ENCODE measurements around the gene NUCB1.
A peak's percentile ranks its signal among the peaks of the same experiment; 100 is the strongest.
"Not testable (repeated sequence)": the region's sequence is repeated elsewhere in the genome, so short reads cannot be mapped to it uniquely, and the experiment has no call there.

Gene NUCB1

GRCh38 chr19:48906324-48906723 is 6.2 kb downstream of the NUCB1 start:
- DNase-seq = no peak

GRCh38 chr19:48907671-48908070 is 7.6 kb downstream of the NUCB1 start:
- DNase-seq = no peak

GRCh38 chr19:48909424-48910077 is 9.4 kb downstream of the NUCB1 start:
- not testable (repeated sequence) for DNase-seq

GRCh38 chr19:48910803-48911202 is 10.7 kb downstream of the NUCB1 start:
- no peak for DNase-seq

- no peak for DNase-seq
These were observed 13.2 kb downstream of the NUCB1 start for GRCh38 chr19:48913114-48913889.

GRCh38 chr19:48914181-48914580 is 14.1 kb downstream of the NUCB1 start:
- no peak for DNase-seq

DNA sequence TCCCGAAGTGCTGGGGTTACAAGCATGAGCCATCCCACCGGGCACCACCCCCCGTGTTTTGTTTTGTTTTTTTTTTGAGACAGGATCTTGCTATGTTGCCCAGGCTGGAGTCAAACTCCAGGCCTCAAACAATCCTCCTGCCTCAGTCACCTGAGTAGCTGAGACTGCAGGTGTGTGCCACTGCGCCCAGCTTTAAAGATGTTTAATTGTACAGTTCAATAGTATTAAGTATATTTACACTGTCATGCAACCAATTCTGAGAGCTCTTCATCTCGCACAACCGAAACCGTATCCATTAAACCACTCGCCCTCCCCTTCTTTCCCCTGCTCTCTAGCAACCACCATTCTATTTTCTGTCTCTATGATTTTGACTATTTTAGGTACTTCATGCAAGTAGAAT is 15.6 kb downstream of the NUCB1 start:
- DNase-seq = no peak

DNA sequence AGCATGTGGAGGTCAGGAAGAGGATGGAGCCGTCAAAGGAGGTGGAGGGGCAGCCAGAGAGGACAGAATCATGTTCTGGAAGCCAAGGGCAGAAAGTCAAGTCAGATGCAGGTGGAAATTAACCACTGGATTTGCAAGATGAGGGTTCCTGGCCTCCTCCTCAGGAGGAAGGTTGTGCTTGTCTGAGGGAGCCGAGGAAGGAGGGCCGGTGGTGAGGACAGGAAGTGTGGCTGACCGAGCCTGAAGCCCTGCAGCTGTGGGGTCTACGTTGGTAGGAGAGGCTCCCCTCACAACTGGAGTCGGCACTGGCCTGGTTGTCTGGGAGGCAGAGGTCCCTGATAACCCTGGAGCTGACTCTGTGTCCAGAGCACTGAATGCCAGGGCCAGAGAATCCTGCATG is 18.0 kb downstream of the NUCB1 start:
- DNase-seq = no peak

GRCh38 chr19:48918801-48919247 is 18.7 kb downstream of the NUCB1 start:
- DNase-seq = no peak

DNA sequence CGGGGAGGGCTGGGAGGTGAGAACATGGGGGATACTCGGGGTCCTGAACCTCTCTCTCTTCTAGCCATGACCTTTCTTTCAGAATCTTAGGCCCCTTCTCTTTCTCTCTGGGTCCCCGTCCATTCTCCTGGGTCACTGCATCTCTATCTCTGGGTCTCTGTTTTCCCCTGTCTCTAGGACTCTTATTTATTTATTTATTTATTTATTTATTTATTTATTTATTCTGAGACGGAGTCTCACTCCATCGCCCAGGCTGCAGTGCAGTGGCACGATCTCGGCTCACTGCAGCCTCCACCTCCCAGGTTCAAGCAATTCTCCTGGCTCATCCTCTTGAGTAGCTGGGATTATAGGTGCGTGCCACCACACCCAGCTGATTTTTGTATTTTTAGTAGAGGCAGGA is 19.2 kb downstream of the NUCB1 start:
- not testable (repeated sequence) for DNase-seq

DNA sequence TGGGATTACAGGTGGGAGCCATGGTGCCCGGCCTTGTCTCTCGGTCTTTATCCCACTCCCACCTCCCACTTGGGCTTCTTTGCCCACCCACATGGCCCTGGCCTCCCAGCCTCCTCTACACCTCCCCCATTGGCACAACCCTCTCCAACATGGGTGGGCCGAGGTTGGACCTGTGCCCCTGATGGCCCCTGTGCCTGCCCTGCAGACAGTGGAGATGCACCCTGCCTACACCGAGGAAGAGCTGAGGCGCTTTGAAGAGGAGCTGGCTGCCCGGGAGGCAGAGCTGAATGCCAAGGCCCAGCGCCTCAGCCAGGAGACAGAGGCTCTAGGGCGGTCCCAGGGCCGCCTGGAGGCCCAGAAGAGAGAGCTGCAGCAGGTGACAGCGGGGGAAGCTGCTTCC is 20.8 kb downstream of the NUCB1 start:
- DNase-seq = no peak

DNA sequence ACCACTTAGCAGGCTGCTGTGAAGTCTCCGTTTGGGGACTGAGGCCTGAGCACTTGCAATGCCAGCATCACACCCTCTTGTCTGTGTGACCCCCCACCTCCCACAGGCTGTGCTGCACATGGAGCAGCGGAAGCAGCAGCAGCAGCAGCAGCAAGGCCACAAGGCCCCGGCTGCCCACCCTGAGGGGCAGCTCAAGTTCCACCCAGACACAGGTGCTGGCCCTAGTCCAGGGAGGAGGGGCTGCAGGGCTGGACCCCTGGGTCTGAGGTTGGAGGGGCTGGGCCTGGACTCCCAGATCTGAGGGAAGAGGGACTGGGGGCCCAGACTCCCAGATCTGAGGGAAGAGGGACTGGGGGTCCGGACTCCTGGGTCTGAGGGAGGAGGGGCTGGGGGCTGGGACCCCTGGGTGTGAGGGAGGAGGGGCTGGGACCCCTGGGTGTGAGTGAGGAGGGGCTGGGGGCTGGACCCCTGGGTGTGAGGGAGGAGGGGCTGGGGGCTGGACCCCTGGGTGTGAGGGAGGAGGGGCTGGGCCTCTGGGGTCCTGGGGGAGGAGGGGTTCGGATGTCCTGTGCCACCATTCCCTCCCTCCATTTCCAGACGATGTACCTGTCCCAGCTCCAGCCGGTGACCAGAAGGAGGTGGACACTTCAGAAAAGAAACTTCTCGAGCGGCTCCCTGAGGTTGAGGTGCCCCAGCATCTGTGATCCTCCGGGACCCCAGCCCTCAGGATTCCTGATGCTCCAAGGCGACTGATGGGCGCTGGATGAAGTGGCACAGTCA is 21.8 kb downstream of the NUCB1 start:
- DNase-seq = no peak

GRCh38 chr19:48922548-48923490 is 22.7 kb downstream of the NUCB1 start:
- no peak for DNase-seq

GRCh38 chr19:48925240-48925843 is 25.2 kb downstream of the NUCB1 start:
- DNase-seq = no peak

- not testable (repeated sequence) for DNase-seq
These were observed 25.8 kb downstream of the NUCB1 start for GRCh38 chr19:48925890-48926289.

- DNase-seq = no peak
These were observed 26.8 kb downstream of the NUCB1 start for GRCh38 chr19:48926909-48927308.

- DNase-seq = not testable (repeated sequence)
These were observed 27.6 kb downstream of the NUCB1 start for GRCh38 chr19:48927692-48928091.

- no peak for DNase-seq
These were observed 28.3 kb downstream of the NUCB1 start for GRCh38 chr19:48928164-48929025.

DNA sequence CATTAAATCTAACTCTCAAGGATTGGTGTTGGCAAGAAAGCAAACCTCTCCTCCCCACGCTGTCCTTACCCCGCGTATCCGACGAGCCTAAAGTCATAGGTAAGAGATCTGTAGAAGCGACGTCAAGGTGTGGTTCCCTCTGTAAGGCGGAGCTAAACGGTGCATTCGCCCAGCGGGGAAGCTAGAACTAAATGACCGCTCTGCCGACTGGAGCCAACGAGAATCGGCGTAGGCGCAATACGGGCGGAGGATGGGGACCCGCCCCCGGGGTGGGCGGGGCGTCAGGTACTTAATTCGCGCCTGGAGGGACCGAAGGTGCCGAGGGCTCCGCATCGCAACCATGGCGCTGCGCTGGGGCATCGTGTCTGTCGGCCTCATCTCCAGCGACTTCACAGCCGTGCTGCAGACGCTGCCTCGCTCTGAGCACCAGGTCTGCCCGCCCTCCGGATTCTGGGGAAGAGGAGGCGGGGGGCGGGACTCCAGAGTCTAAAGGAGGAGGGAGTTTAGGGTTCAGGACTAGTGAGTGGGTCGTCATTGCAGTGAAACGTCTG is 33.3 kb downstream of the NUCB1 start, which contains the start of gene DHDH:
DHDH (plus strand) TSS at position 318 of the 551 bp plus-strand sequence; CDS start at position 341, 23 bp downstream.
- peak; percentile 39 for DNase-seq

DNA sequence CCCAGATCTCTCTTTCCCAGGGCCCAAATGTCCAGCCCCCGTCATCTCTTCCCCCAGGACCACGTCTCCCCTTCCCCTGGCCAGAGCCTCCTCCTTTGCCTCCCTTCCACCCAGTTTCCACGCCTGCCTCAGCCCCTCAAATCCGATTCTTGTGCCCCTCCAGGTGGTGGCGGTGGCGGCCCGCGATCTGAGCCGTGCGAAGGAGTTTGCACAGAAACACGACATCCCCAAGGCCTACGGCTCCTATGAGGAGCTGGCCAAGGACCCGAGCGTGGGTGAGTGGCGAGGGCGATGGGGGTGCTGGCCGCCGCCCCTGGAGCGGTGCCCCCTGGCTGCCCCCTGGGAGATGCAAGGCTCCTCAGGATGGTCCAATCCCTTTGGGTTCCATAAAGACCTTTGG is 34.7 kb downstream of the NUCB1 start:
- DNase-seq = no peak

DNA sequence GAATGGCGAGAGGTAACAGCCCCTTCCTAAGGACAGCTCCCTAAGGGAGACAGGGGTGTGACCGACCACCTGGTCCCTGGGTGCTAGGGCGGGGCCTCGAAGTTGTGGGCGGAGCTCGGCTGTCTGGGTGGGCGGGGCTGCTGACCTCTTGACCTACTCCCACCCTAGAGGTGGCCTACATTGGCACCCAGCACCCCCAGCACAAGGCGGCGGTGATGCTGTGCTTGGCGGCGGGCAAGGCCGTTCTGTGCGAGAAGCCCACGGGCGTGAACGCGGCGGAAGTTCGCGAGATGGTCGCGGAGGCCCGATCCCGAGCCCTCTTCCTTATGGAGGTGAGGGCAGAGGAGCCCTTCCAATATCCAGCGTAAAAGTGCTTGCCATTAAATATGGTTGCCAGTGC is 35.8 kb downstream of the NUCB1 start:
- DNase-seq = no peak
